H1 (cell line): ENCODE measurements around the gene PARD3. TPM values are rescaled to one million over a fixed set of nuclear protein-coding genes. Genes with fewer than 3 reads are reported as not detected.

Source experiments
- CTCF ChIA-PET: fragments of 300-600 bp; sonication (Branson Sonifier 250); formaldehyde crosslinking; loops from one replicate; lab custom pipeline; 2021; ENCODE audit not compliant: partially characterized antibody; lab: Charles Lee
- POLR2A ChIA-PET: fragments of 300-600 bp; sonication (Branson Sonifier 250); formaldehyde crosslinking; loops from one replicate; lab custom pipeline; 2021; ENCODE audit warnings: inconsistent platforms; ENCODE audit not compliant: partially characterized antibody; lab: Charles Lee
- DNase-seq, 2 experiments: peaks; one replicate each; pipeline versions ENCODE4 v3.0.0 to v3.0.0-alpha.2; 2010 to 2022; ENCODE audit warnings: low spot score in 2 of 2, low read depth in 1 of 2, mixed read lengths in 1 of 2
- FAIRE-seq: peaks from 2 replicates; lab custom pipeline; 2011; peaks lifted over from hg19 to GRCh38; lab: Jason Lieb, UNC
- H2AFZ ChIP-seq: 2 replicates; pipeline ENCODE4 v1.8.1; 2012; ENCODE audit warnings: low read length, inconsistent platforms
- H2AK5ac ChIP-seq: 2 replicates; pipeline ENCODE4 v1.6.1; 2013; ENCODE audit warnings: low read depth, low read length
- H2BK120ac ChIP-seq: replicated peaks from 2 replicates; pipeline ENCODE3; 2013; ENCODE audit warnings: low read depth, low read length, inconsistent platforms
- H2BK12ac ChIP-seq: 2 replicates; pipeline ENCODE4 v1.6.1; 2013; ENCODE audit warnings: low read depth, low read length
- H2BK15ac ChIP-seq: 2 replicates; pipeline ENCODE4 v1.6.1; 2013; ENCODE audit warnings: low read length
- H2BK20ac ChIP-seq: 2 replicates; pipeline ENCODE4 v1.6.1; 2013; ENCODE audit warnings: low read length
- H2BK5ac ChIP-seq: 2 replicates; pipeline ENCODE4 v1.6.1; 2013; ENCODE audit warnings: low read depth, low read length
- H3K14ac ChIP-seq: 2 replicates; pipeline ENCODE4 v1.6.1; 2013; ENCODE audit warnings: inconsistent platforms; ENCODE audit not compliant: insufficient read length
- H3K18ac ChIP-seq: 2 replicates; pipeline ENCODE4 v1.6.1; 2013; ENCODE audit warnings: low read length; ENCODE audit errors: extremely low read depth
- H3K23ac ChIP-seq: 2 replicates; pipeline ENCODE4 v1.6.1; 2013; ENCODE audit warnings: inconsistent platforms; ENCODE audit not compliant: insufficient read length
- H3K23me2 ChIP-seq: 2 replicates; pipeline ENCODE4 v1.6.1; 2013; ENCODE audit warnings: low read depth, low read length
- H3K27ac ChIP-seq: 2 replicates; pipeline ENCODE4 v1.6.1; 2011; ENCODE audit warnings: low read depth, low read length, inconsistent platforms
- H3K27me3 ChIP-seq, 4 experiments: replicated peaks in 1 of 4; 1 replicate in 1 of 4; 2 replicates in 3 of 4; pipeline versions ENCODE4 v1.6.1 to v1.8.1; 2011 to 2013; ENCODE audit warnings: low read length in 3 of 4, mild to moderate bottlenecking in 3 of 4, inconsistent platforms in 2 of 4, mixed read lengths in 2 of 4, moderate library complexity in 1 of 4; ENCODE audit not compliant: control insufficient read depth in 3 of 4, insufficient read depth in 3 of 4; ENCODE audit errors: extremely low read depth in 1 of 4
- H3K36me3 ChIP-seq, 4 experiments: 2 replicates each; pipeline versions ENCODE4 v1.6.1 to v1.8.1; 2011 to 2013; ENCODE audit warnings: mild to moderate bottlenecking in 4 of 4, low read length in 3 of 4, moderate library complexity in 2 of 4, control low read depth in 1 of 4, inconsistent platforms in 1 of 4; ENCODE audit not compliant: insufficient read depth in 4 of 4, control insufficient read depth in 2 of 4
- H3K4ac ChIP-seq: replicated peaks from 2 replicates; pipeline ENCODE3; 2013; ENCODE audit warnings: low read length, low read depth, mixed read lengths, inconsistent platforms; ENCODE audit not compliant: insufficient read length
- H3K4me1 ChIP-seq, 4 experiments: replicated peaks in 1 of 4; 1 replicate in 1 of 4; 2 replicates in 3 of 4; pipeline versions ENCODE4 v1.6.1 to v1.8.1; 2011 to 2013; ENCODE audit warnings: low read length in 3 of 4, inconsistent platforms in 2 of 4, mixed read lengths in 1 of 4; ENCODE audit not compliant: insufficient read depth in 4 of 4, control insufficient read depth in 3 of 4
- H3K4me2 ChIP-seq, 2 experiments: 2 replicates each; pipeline versions ENCODE4 v1.6.1 to v1.8.1; 2011 to 2013; ENCODE audit warnings: low read depth in 2 of 2, low read length in 2 of 2, control low read depth in 1 of 2, inconsistent platforms in 1 of 2, mild to moderate bottlenecking in 1 of 2; ENCODE audit not compliant: insufficient read depth in 1 of 2
- H3K4me3 ChIP-seq, 4 experiments: fragments of 200-600, 300-600 bp in 1 of 4; sonication (generic), shearing (Covaris generic), sonication (Bioruptor Twin) in 1 of 4; 2 replicates each; pipeline versions ENCODE4 v1.5.1 to v1.8.1; 2011 to 2016; ENCODE audit warnings: low read length in 4 of 4, low read depth in 3 of 4, control low read depth in 2 of 4, inconsistent platforms in 2 of 4, mild to moderate bottlenecking in 2 of 4, mixed read lengths in 1 of 4, moderate library complexity in 1 of 4; ENCODE audit not compliant: insufficient read depth in 2 of 4; ENCODE audit errors: extremely low read depth in 1 of 4
- H3K56ac ChIP-seq: replicated peaks from 2 replicates; pipeline ENCODE3; 2013; ENCODE audit warnings: low read depth, mild to moderate bottlenecking, mixed read lengths, low read length, inconsistent platforms; ENCODE audit not compliant: insufficient read length
- H3K79me1 ChIP-seq: 2 replicates; pipeline ENCODE4 v1.6.1; 2013; ENCODE audit warnings: low read depth, low read length, control low read depth
- H3K79me2 ChIP-seq, 2 experiments: 2 replicates each; pipeline versions ENCODE4 v1.6.1 to v1.8.1; 2012 to 2013; ENCODE audit warnings: low read length in 2 of 2, mild to moderate bottlenecking in 2 of 2, inconsistent platforms in 1 of 2; ENCODE audit not compliant: insufficient read depth in 2 of 2, control insufficient read depth in 1 of 2
- H3K9ac ChIP-seq, 4 experiments: replicated peaks in 1 of 4; 1 replicate in 1 of 4; 2 replicates in 3 of 4; pipeline versions ENCODE4 v1.6.1 to v1.8.1; 2011 to 2013; ENCODE audit warnings: low read depth in 3 of 4, low read length in 3 of 4, control low read depth in 2 of 4, mild to moderate bottlenecking in 2 of 4, moderate library complexity in 2 of 4, inconsistent platforms in 1 of 4; ENCODE audit errors: extremely low read depth in 1 of 4
- H3K9me3 ChIP-seq, 2 experiments: 2 replicates each; pipeline versions ENCODE4 v1.6.1 to v1.8.1; 2012 to 2013; ENCODE audit warnings: mild to moderate bottlenecking in 2 of 2, moderate library complexity in 2 of 2, control low read depth in 1 of 2, inconsistent platforms in 1 of 2, low read depth in 1 of 2, low read length in 1 of 2, mixed read lengths in 1 of 2; ENCODE audit not compliant: insufficient read depth in 2 of 2
- H4K20me1 ChIP-seq, 2 experiments: replicated peaks in 1 of 2; 2 replicates each; pipeline versions ENCODE3 to v1.8.1; 2011 to 2013; ENCODE audit warnings: inconsistent platforms in 2 of 2, low read length in 2 of 2, mild to moderate bottlenecking in 1 of 2; ENCODE audit not compliant: insufficient read depth in 2 of 2, control insufficient read depth in 1 of 2
- H4K5ac ChIP-seq: 2 replicates; pipeline ENCODE4 v1.6.1; 2013; ENCODE audit warnings: low read length, low read depth, mixed read lengths, inconsistent platforms; ENCODE audit not compliant: insufficient read length
- H4K8ac ChIP-seq: 2 replicates; pipeline ENCODE4 v1.8.0; 2013; ENCODE audit warnings: mild to moderate bottlenecking, moderate library complexity, low read length, inconsistent platforms; ENCODE audit not compliant: insufficient read depth; ENCODE audit errors: extremely low read depth
- H4K91ac ChIP-seq: replicated peaks from 2 replicates; pipeline ENCODE3; 2013; ENCODE audit warnings: low read length, mixed read lengths, inconsistent platforms; ENCODE audit not compliant: insufficient read length
- CREB1 ChIP-seq: IDR thresholded peaks from 2 replicates; pipeline ENCODE4 v1.6.1; 2012; ENCODE audit warnings: inconsistent platforms
- MAX ChIP-seq: IDR thresholded peaks from 2 replicates; pipeline ENCODE4 v1.6.1; 2012; ENCODE audit warnings: inconsistent platforms
- TBP ChIP-seq: IDR thresholded peaks from 2 replicates; pipeline ENCODE4 v1.6.1; 2011; ENCODE audit warnings: low read depth, low read length, improper control_type of control experiment
- WGBS, 2 experiments: shearing (Covaris generic) in 1 of 2; methylation state at CpG; one replicate each; pipeline versions ENCODE4 v1.1.6 to v1.1.7; 2013 to 2015; ENCODE audit warnings: low lambda C conversion rate in 2 of 2, mixed read lengths in 2 of 2, inconsistent platforms in 1 of 2, low coverage in 1 of 2, missing lambda C conversion rate in 1 of 2; ENCODE audit not compliant: insufficient replicate concordance in 2 of 2, insufficient coverage in 1 of 2, insufficient read length in 1 of 2; ENCODE audit errors: extremely low coverage in 1 of 2, missing lambda C conversion rate in 1 of 2; 5-methylcytosine and 5-hydroxymethylcytosine counted together
- polyA plus RNA-seq, 7 experiments: library from polyadenylated mRNA; depleted of rRNA in 3 of 7; stranded (reverse) in 5 of 7; unstranded in 2 of 7; fragments of >200 nt in 5 of 7; fragments of 200-250 nt in 2 of 7; gene quantifications; 1 replicate in 5 of 7; 2 replicates in 1 of 7; 4 replicates in 1 of 7; pipeline versions ENCODE4 v1.2.1 to v1.2.3, GENCODE V29; 2011 to 2013; ENCODE audit warnings: missing spikeins in 2 of 7, mixed read lengths in 2 of 7
- total RNA-seq: library from RNA; stranded (reverse); fragmentation: NEBNext Ultra II Directional; extraction: Animal tissue kit (Norgen Biotek cat#: 25700); gene quantifications from 2 replicates; pipeline ENCODE4 v1.2.1, GENCODE V29; 2021

Gene PARD3
- total and polyA plus RNA-seq, 2 of the 8 experiments (the other 6 are each of a cell fraction or from before 2014, with no cell fraction given), result 19.7 to 49.1 TPM

- no peak overlapping the region for H2BK5ac ChIP-seq
- H3K9ac ChIP-seq, result no peak overlapping the region
- H2BK20ac ChIP-seq, result no peak overlapping the region
- no peak overlapping the region for H3K23ac ChIP-seq
- H3K79me1 ChIP-seq, result no peaks in the 10 kb centered on the region
- H4K8ac ChIP-seq, result no peak overlapping the region; the same call in 1 of the 2 replicates
- no peak overlapping the region for H3K14ac ChIP-seq
- H3K27ac ChIP-seq, result no peak overlapping the region
- H3K4me2 ChIP-seq, result no peak overlapping the region
- H2BK15ac ChIP-seq, result no peak overlapping the region
- no peaks in the 10 kb centered on the region for H3K36me3 ChIP-seq
- no peak overlapping the region for H4K91ac ChIP-seq
- ChIA-PET POLR2A (interaction anchor here (0.6 kb wide), 1 partner anchor 13 kb away, joined by 3 read pairs; no protein-coding TSS in a partner anchor), CTCF (no interaction called here)
- FAIRE-seq (no peak), DNase-seq (no peak)
- WGBS, 2 experiments, result 76% methylated on average over 7 of the region's 7 CpGs; no CpG with 5 or more reads in 1 of the 2 experiments
- no peaks in the 10 kb centered on the region for H4K20me1 ChIP-seq
- H2AFZ ChIP-seq, result no peak overlapping the region
- no peaks in the 10 kb centered on the region for H3K79me2 ChIP-seq
- no peak overlapping the region for H3K4ac ChIP-seq
- H3K4me3 ChIP-seq, result no peak overlapping the region
- H3K27me3 ChIP-seq, result no peaks in the 10 kb centered on the region
- no peak for TF ChIP-seq CREB1
- no peak for TF ChIP-seq MAX
- TF ChIP-seq TBP, result no peak
- no peaks in the 10 kb centered on the region for H3K23me2 ChIP-seq
- H2BK12ac ChIP-seq, result no peak overlapping the region
- H2AK5ac ChIP-seq, result no peak overlapping the region
- H4K5ac ChIP-seq, result no peak overlapping the region
- H3K9me3 ChIP-seq, result no peaks in the 10 kb centered on the region
- H3K56ac ChIP-seq, result no peak overlapping the region
- H3K4me1 ChIP-seq, result 0 out of 7 replicates have a peak, but pooled peaks cover 0 to 2% (median 0%) of the 10 kb centered on the region in 4 experiments
- H2BK120ac ChIP-seq, result no peak overlapping the region
- no peak overlapping the region for H3K18ac ChIP-seq
Observed at GRCh38 chr10:34399013-34399412, 416.1 kb downstream of the PARD3 start.
